ENCODE measurements around the gene PHLPP1. TPM values are rescaled to one million over a fixed set of nuclear protein-coding genes. Genes with fewer than 3 reads are reported as not detected.

Gene PHLPP1
- total and polyA plus RNA-seq, 2 experiments from 2014 or later = 15.7 to 73.6 TPM

DNA sequence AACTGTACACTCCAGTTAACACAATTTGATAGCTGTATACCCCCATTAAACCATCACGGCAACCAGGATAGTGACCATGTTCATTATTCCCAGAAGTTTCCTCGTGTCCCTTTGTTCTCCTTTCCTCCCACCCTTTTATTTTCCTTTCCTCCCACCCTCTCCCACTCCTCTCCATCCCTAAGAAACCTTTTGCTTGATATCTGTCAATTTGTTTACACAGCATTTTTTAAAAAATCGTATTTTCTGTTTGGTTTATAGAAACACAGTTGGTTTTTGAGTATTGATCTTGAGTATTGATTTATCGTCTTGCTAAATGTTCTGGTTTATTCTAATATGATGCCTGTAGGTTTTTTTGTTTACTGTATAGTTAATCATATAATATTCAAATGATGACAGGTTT is 119.4 kb downstream of the PHLPP1 start:
- no peaks in the 10 kb centered on the region for H3K9me2 ChIP-seq (ENCODE audit: insufficient read depth)
- peak overlapping the region; percentile 81 for H3K27ac Mint-ChIP-seq
- H3K36me3 Mint-ChIP-seq (ENCODE audit: low read depth) = peaks cover 30% of the 10 kb centered on the region; the same call in 2 of the 3 replicates
- peaks cover 73% of the 10 kb centered on the region for H3K79me2 ChIP-seq (replicated peaks; ENCODE audit: insufficient read depth)
- H3K4me3 Mint-ChIP-seq = no peak overlapping the region
- H3K27me3 Mint-ChIP-seq (ENCODE audit: insufficient read depth, low read depth, poor library complexity) = peaks cover 9% of the 10 kb centered on the region
- no peaks in the 10 kb centered on the region for H3F3A ChIP-seq (replicated peaks; ENCODE audit: low read depth)
- TF ChIP-seq CTCF (conservative IDR thresholded peaks at IDR 0.05; ENCODE audit: low read depth in 2 of 2) (no peak), ZNF331 (CRISPR knock-in tag; IDR thresholded peaks at IDR 0.05; ENCODE audit: low read depth) (no peak), STAT1 (IDR thresholded peaks at IDR 0.05; ENCODE audit: unreplicated experiment) (no peak), JUNB (IDR thresholded peaks at IDR 0.05; ENCODE audit: unreplicated experiment) (no peak), REST (IDR thresholded peaks at IDR 0.05; ENCODE audit: unreplicated experiment) (no peak), EZH2phosphoT487 (IDR thresholded peaks at IDR 0.05; ENCODE audit: unreplicated experiment) (no peak), NANOG (IDR thresholded peaks at IDR 0.05; ENCODE audit: borderline replicate concordance) (no peak), POLR2AphosphoS5 (IDR thresholded peaks at IDR 0.05; ENCODE audit: low read depth) (no peak), ZNF114 (CRISPR knock-in tag; IDR thresholded peaks at IDR 0.05) (no peak), CREB1 (CRISPR knock-in tag; IDR thresholded peaks at IDR 0.05; ENCODE audit: low read depth) (no peak), EZH2 (IDR thresholded peaks at IDR 0.05; ENCODE audit: low read depth, unreplicated experiment) (no peak)
- TF ChIP-seq, protein P1, sequence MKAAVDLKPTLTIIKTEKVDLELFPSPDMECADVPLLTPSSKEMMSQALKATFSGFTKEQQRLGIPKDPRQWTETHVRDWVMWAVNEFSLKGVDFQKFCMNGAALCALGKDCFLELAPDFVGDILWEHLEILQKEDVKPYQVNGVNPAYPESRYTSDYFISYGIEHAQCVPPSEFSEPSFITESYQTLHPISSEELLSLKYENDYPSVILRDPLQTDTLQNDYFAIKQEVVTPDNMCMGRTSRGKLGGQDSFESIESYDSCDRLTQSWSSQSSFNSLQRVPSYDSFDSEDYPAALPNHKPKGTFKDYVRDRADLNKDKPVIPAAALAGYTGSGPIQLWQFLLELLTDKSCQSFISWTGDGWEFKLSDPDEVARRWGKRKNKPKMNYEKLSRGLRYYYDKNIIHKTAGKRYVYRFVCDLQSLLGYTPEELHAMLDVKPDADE (IDR thresholded peaks at IDR 0.05) = no peak
- TF ChIP-seq, protein P2, sequence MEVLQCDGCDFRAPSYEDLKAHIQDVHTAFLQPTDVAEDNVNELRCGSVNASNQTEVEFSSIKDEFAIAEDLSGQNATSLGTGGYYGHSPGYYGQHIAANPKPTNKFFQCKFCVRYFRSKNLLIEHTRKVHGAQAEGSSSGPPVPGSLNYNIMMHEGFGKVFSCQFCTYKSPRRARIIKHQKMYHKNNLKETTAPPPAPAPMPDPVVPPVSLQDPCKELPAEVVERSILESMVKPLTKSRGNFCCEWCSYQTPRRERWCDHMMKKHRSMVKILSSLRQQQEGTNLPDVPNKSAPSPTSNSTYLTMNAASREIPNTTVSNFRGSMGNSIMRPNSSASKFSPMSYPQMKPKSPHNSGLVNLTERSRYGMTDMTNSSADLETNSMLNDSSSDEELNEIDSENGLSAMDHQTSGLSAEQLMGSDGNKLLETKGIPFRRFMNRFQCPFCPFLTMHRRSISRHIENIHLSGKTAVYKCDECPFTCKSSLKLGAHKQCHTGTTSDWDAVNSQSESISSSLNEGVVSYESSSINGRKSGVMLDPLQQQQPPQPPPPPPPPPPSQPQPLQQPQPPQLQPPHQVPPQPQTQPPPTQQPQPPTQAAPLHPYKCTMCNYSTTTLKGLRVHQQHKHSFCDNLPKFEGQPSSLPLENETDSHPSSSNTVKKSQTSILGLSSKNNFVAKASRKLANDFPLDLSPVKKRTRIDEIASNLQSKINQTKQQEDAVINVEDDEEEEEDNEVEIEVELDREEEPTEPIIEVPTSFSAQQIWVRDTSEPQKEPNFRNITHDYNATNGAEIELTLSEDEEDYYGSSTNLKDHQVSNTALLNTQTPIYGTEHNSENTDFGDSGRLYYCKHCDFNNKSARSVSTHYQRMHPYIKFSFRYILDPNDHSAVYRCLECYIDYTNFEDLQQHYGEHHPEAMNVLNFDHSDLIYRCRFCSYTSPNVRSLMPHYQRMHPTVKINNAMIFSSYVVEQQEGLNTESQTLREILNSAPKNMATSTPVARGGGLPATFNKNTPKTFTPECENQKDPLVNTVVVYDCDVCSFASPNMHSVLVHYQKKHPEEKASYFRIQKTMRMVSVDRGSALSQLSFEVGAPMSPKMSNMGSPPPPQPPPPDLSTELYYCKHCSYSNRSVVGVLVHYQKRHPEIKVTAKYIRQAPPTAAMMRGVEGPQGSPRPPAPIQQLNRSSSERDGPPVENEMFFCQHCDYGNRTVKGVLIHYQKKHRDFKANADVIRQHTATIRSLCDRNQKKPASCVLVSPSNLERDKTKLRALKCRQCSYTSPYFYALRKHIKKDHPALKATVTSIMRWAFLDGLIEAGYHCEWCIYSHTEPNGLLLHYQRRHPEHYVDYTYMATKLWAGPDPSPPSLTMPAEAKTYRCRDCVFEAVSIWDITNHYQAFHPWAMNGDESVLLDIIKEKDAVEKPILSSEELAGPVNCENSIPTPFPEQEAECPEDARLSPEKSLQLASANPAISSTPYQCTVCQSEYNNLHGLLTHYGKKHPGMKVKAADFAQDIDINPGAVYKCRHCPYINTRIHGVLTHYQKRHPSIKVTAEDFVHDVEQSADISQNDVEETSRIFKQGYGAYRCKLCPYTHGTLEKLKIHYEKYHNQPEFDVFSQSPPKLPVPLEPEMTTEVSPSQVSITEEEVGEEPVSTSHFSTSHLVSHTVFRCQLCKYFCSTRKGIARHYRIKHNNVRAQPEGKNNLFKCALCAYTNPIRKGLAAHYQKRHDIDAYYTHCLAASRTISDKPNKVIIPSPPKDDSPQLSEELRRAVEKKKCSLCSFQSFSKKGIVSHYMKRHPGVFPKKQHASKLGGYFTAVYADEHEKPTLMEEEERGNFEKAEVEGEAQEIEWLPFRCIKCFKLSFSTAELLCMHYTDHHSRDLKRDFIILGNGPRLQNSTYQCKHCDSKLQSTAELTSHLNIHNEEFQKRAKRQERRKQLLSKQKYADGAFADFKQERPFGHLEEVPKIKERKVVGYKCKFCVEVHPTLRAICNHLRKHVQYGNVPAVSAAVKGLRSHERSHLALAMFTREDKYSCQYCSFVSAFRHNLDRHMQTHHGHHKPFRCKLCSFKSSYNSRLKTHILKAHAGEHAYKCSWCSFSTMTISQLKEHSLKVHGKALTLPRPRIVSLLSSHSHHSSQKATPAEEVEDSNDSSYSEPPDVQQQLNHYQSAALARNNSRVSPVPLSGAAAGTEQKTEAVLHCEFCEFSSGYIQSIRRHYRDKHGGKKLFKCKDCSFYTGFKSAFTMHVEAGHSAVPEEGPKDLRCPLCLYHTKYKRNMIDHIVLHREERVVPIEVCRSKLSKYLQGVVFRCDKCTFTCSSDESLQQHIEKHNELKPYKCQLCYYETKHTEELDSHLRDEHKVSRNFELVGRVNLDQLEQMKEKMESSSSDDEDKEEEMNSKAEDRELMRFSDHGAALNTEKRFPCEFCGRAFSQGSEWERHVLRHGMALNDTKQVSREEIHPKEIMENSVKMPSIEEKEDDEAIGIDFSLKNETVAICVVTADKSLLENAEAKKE (CRISPR knock-in tag; IDR thresholded peaks at IDR 0.05) = no peak
- H2AFZ ChIP-seq = no peak overlapping the region
- peaks cover 47% of the 10 kb centered on the region for H3K4me1 ChIP-seq (ENCODE audit: insufficient read depth)
- ATAC-seq = no peak
- DNase-seq (ENCODE audit: low spot score) = no peak
- H3K27ac ChIP-seq (ENCODE audit: low read depth) = peak overlapping the region; percentile 28; the same call in 1 of the 2 replicates
- no peak overlapping the region for H3K4me2 ChIP-seq
- H4K20me1 ChIP-seq (replicated peaks; ENCODE audit: insufficient read depth) = no peaks in the 10 kb centered on the region
- no peak overlapping the region for H3K4me3 ChIP-seq
- H3K9me3 Mint-ChIP-seq = no peaks in the 10 kb centered on the region
- H3K36me3 ChIP-seq (ENCODE audit: insufficient read depth) = no peaks in the 10 kb centered on the region
- no peaks in the 10 kb centered on the region for H3K27me3 ChIP-seq (ENCODE audit: insufficient read depth)
- H3K4me1 Mint-ChIP-seq = peaks cover 68% of the 10 kb centered on the region
